ENCODE results near the gene YIPF7. TPM values are rescaled to one million over a fixed set of nuclear protein-coding genes. Genes with fewer than 3 reads are reported as not detected.

The YIPF7 gene
- total RNA-seq (2022; extraction: Qiagen RNA extraction; ENCODE audit: low read depth) = not detected in 5 replicates

GRCh38 chr4:44651425-44651824 lies at the start of gene YIPF7:
Gene YIPF7, minus strand, starts transcription at chr4:44651625. Its CDS starts 1,525 bp downstream, at chr4:44650100.

DNA sequence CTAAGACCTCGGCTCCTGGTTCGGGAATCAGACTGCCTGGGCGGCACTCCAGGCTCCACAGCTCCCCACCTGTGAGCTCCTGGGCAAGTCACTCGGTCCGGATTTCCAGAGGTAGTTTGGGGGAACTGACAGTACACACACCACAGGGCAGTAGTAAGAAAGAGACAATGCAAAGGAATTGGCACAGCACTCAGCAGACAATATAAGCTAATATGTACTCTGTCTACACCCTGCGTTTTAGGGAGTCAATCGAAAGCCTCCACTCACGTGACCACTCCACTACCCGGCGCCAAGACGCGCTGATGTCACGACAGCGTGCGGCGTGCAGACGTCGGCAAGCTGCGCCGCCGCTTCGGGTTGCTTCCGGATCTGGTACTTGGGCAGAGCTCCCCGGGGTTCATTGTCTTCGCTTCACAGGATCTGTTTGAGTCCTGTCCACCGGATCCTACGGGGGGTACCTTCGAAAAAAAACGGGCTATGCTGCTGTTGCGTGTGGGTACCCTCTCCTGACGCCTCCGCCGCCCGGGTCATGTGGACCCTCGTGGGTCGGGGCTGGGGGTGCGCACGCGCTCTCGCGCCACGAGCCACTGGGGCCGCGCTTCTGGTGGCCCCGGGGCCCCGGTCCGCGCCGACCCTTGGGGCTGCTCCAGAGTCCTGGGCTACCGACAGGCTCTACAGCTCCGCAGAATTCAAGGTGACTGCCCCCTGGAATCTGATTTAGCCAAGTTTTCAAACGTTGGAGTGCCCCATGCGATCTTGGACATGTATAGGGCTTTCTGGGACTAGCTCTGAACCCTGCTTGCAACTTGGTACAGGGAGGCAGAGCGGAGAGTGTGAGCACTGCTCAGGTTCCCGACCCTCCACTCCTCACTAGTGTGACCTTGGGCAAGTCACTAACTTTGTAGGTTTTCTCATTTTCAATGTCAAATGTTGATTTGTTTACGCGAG lies 26.9 kb upstream of the YIPF7 start, which contains the start of gene GUF1:
TSS of gene GUF1 (plus strand) at position 327 of the 948 bp plus-strand sequence. CDS start at position 530, 203 bp downstream.

Other genes with a start within 250 kb of the YIPF7 start
- gene KCTD8, start 202.8 kb downstream of the YIPF7 start, total RNA-seq (2022; extraction: Qiagen RNA extraction; ENCODE audit: low read depth) = not detected in 5 replicates
- gene GUF1, start 26.8 kb upstream of the YIPF7 start, total RNA-seq (2022; extraction: Qiagen RNA extraction; ENCODE audit: low read depth) = 6.0 to 10.9 TPM (median 9.2 TPM) in 5 replicates
- 5.0 to 13.1 TPM (median 10.1 TPM) in 5 replicates for gene GNPDA2, start 74.9 kb upstream of the YIPF7 start, total RNA-seq (2022; extraction: Qiagen RNA extraction; ENCODE audit: low read depth)

All from A549 treated with ZK216348 at 1 μM for 4 hours (cell line).